ENCODE data around the gene NAV3.
A peak's percentile ranks its signal among the peaks of the same experiment; 100 is the strongest.

NAV3 gene

GRCh38 chr12:78186670-78187069 lies 356.0 kb downstream of the NAV3 start:
- no peak overlapping the region for H2BK5ac ChIP-seq (ENCODE audit: low read length)
- no peak overlapping the region for H2BK15ac ChIP-seq (replicated peaks; ENCODE audit: low read depth)
- H3K27ac ChIP-seq (ENCODE audit: low read depth, low read length) = no peak overlapping the region
- H3K4ac ChIP-seq (ENCODE audit: low read depth, low read length) = no peak overlapping the region
- no peak overlapping the region for H2AK5ac ChIP-seq (ENCODE audit: low read length)
- H3K79me1 ChIP-seq (ENCODE audit: low read length) = no peaks in the 10 kb centered on the region
- no peak overlapping the region for H3K4me2 ChIP-seq (ENCODE audit: low read length)
- H4K8ac ChIP-seq (ENCODE audit: low read depth, low read length) = no peak overlapping the region
- H3K18ac ChIP-seq (ENCODE audit: low read length) = no peak overlapping the region
- no peaks in the 10 kb centered on the region for H3K27me3 ChIP-seq (ENCODE audit: insufficient read depth, low read length, poor library complexity)
- no peaks in the 10 kb centered on the region for H3K36me3 ChIP-seq (ENCODE audit: control insufficient read depth, insufficient read depth, low read length)
- no peak overlapping the region for H3K9ac ChIP-seq (ENCODE audit: low read length)
- no peaks in the 10 kb centered on the region for H3K79me2 ChIP-seq (ENCODE audit: control insufficient read depth, insufficient read depth, low read length)
- no peaks in the 10 kb centered on the region for H3K4me1 ChIP-seq (ENCODE audit: control insufficient read depth, low read depth, low read length)
- peak; percentile 4 for DNase-seq
- H3K23ac ChIP-seq (ENCODE audit: low read length) = no peak overlapping the region
- no peak overlapping the region for H3K4me3 ChIP-seq (ENCODE audit: low read length)
- H2BK120ac ChIP-seq (ENCODE audit: low read depth, low read length) = no peak overlapping the region
- no peak overlapping the region for H4K5ac ChIP-seq (ENCODE audit: low read length)
- no CpG with 5 or more reads among the region's 1 CpG for WGBS (ENCODE audit: extremely low coverage, insufficient coverage, low lambda C conversion rate)
- no peak overlapping the region for H3K56ac ChIP-seq (ENCODE audit: low read length)

- peak; percentile 3 for DNase-seq
- no CpG with 5 or more reads among the region's 2 CpGs for WGBS (ENCODE audit: extremely low coverage, insufficient coverage, low lambda C conversion rate)
- H3K36me3 ChIP-seq (ENCODE audit: control insufficient read depth, insufficient read depth, low read length) = no peaks in the 10 kb centered on the region
These were observed 357.0 kb downstream of the NAV3 start for GRCh38 chr12:78187741-78188140.

GRCh38 chr12:78189656-78190055 lies 359.0 kb downstream of the NAV3 start:
- no peak overlapping the region for H2BK120ac ChIP-seq (ENCODE audit: low read depth, low read length)
- H4K8ac ChIP-seq (ENCODE audit: low read depth, low read length) = no peak overlapping the region
- no peak overlapping the region for H3K4me2 ChIP-seq (ENCODE audit: low read length)
- H3K36me3 ChIP-seq (ENCODE audit: control insufficient read depth, insufficient read depth, low read length) = no peaks in the 10 kb centered on the region
- DNase-seq = no peak
- no peaks in the 10 kb centered on the region for H3K79me2 ChIP-seq (ENCODE audit: control insufficient read depth, insufficient read depth, low read length)
- no peak overlapping the region for H3K56ac ChIP-seq (ENCODE audit: low read length)
- H3K18ac ChIP-seq (ENCODE audit: low read length) = no peak overlapping the region
- no peak overlapping the region for H2BK15ac ChIP-seq (replicated peaks; ENCODE audit: low read depth)
- no peak overlapping the region for H3K27ac ChIP-seq (ENCODE audit: low read depth, low read length)
- H4K5ac ChIP-seq (ENCODE audit: low read length) = no peak overlapping the region
- no peak overlapping the region for H3K4ac ChIP-seq (ENCODE audit: low read depth, low read length)
- WGBS (ENCODE audit: extremely low coverage, insufficient coverage, low lambda C conversion rate) = no CpG with 5 or more reads among the region's 2 CpGs
- H2BK5ac ChIP-seq (ENCODE audit: low read length) = no peak overlapping the region
- H3K27me3 ChIP-seq (ENCODE audit: insufficient read depth, low read length, poor library complexity) = no peaks in the 10 kb centered on the region
- H2AK5ac ChIP-seq (ENCODE audit: low read length) = no peak overlapping the region
- H3K23ac ChIP-seq (ENCODE audit: low read length) = no peak overlapping the region
- no peak overlapping the region for H3K9ac ChIP-seq (ENCODE audit: low read length)
- no peak overlapping the region for H3K4me3 ChIP-seq (ENCODE audit: low read length)
- H3K79me1 ChIP-seq (ENCODE audit: low read length) = no peaks in the 10 kb centered on the region
- H3K4me1 ChIP-seq (ENCODE audit: control insufficient read depth, low read depth, low read length) = no peaks in the 10 kb centered on the region

More at GRCh38 chr12:78187741-78188140, 357.0 kb downstream of the NAV3 start:
- no peak overlapping the region for H3K18ac ChIP-seq (ENCODE audit: low read length)
- H2BK15ac ChIP-seq (replicated peaks; ENCODE audit: low read depth) = no peak overlapping the region
- no peak overlapping the region for H3K23ac ChIP-seq (ENCODE audit: low read length)
- H2AK5ac ChIP-seq (ENCODE audit: low read length) = no peak overlapping the region
- no peaks in the 10 kb centered on the region for H3K79me2 ChIP-seq (ENCODE audit: control insufficient read depth, insufficient read depth, low read length)
- H3K9ac ChIP-seq (ENCODE audit: low read length) = no peak overlapping the region
- H3K4me3 ChIP-seq (ENCODE audit: low read length) = no peak overlapping the region
- H3K4me1 ChIP-seq (ENCODE audit: control insufficient read depth, low read depth, low read length) = no peaks in the 10 kb centered on the region
- no peaks in the 10 kb centered on the region for H3K79me1 ChIP-seq (ENCODE audit: low read length)
- H3K4me2 ChIP-seq (ENCODE audit: low read length) = no peak overlapping the region
- H2BK5ac ChIP-seq (ENCODE audit: low read length) = no peak overlapping the region
- H3K27me3 ChIP-seq (ENCODE audit: insufficient read depth, low read length, poor library complexity) = no peaks in the 10 kb centered on the region
- H3K27ac ChIP-seq (ENCODE audit: low read depth, low read length) = no peak overlapping the region
- H3K4ac ChIP-seq (ENCODE audit: low read depth, low read length) = no peak overlapping the region
- no peak overlapping the region for H2BK120ac ChIP-seq (ENCODE audit: low read depth, low read length)
- H4K5ac ChIP-seq (ENCODE audit: low read length) = no peak overlapping the region
- H4K8ac ChIP-seq (ENCODE audit: low read depth, low read length) = no peak overlapping the region
- H3K56ac ChIP-seq (ENCODE audit: low read length) = no peak overlapping the region

- no peak overlapping the region for H2BK5ac ChIP-seq (ENCODE audit: low read length)
- H3K4me1 ChIP-seq (ENCODE audit: control insufficient read depth, low read depth, low read length) = no peaks in the 10 kb centered on the region
- H3K56ac ChIP-seq (ENCODE audit: low read length) = no peak overlapping the region
- H3K79me2 ChIP-seq (ENCODE audit: control insufficient read depth, insufficient read depth, low read length) = no peaks in the 10 kb centered on the region
- no peaks in the 10 kb centered on the region for H3K36me3 ChIP-seq (ENCODE audit: control insufficient read depth, insufficient read depth, low read length)
- H3K79me1 ChIP-seq (ENCODE audit: low read length) = no peaks in the 10 kb centered on the region
- no peak for DNase-seq
- no peak overlapping the region for H3K27ac ChIP-seq (ENCODE audit: low read depth, low read length)
- H3K4me3 ChIP-seq (ENCODE audit: low read length) = no peak overlapping the region
- H3K9ac ChIP-seq (ENCODE audit: low read length) = no peak overlapping the region
- no peak overlapping the region for H2AK5ac ChIP-seq (ENCODE audit: low read length)
- H3K27me3 ChIP-seq (ENCODE audit: insufficient read depth, low read length, poor library complexity) = no peaks in the 10 kb centered on the region
- H3K23ac ChIP-seq (ENCODE audit: low read length) = no peak overlapping the region
- H4K5ac ChIP-seq (ENCODE audit: low read length) = no peak overlapping the region
- H2BK15ac ChIP-seq (replicated peaks; ENCODE audit: low read depth) = no peak overlapping the region
- no peak overlapping the region for H4K8ac ChIP-seq (ENCODE audit: low read depth, low read length)
- no peak overlapping the region for H3K18ac ChIP-seq (ENCODE audit: low read length)
- no peak overlapping the region for H2BK120ac ChIP-seq (ENCODE audit: low read depth, low read length)
- no peak overlapping the region for H3K4ac ChIP-seq (ENCODE audit: low read depth, low read length)
- WGBS (ENCODE audit: extremely low coverage, insufficient coverage, low lambda C conversion rate) = 100% methylated on average over 1 of the region's 1 CpG
- H3K4me2 ChIP-seq (ENCODE audit: low read length) = no peak overlapping the region
These were observed 360.9 kb downstream of the NAV3 start for GRCh38 chr12:78191611-78192010.

DNA sequence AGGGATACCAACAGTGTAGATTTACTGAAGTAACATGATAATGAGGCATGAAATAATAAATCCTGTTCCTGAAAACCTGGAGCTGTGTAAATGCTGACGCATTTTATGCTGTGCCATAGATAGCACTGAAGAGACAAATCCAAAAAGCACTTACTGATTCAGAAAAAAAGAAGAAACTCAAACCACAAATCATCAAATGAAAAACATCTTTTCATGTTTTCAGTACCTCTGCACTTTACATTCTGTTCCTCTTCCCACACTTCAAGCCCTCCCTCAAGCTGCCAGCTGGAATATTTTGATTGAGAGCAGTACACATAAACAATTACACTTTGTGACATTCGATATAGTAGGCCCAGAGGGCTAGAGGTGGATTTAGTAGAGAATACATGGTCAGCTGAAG lies 362.3 kb downstream of the NAV3 start:
- Histone ChIP-seq H3K4ac (ENCODE audit: low read depth, low read length) (no peak overlapping the region), H4K8ac (ENCODE audit: low read depth, low read length) (no peak overlapping the region)

GRCh38 chr12:78194448-78194847 lies 363.8 kb downstream of the NAV3 start:
- Histone ChIP-seq H3K9ac (ENCODE audit: low read length) (no peak overlapping the region), H3K56ac (ENCODE audit: low read length) (no peak overlapping the region), H4K5ac (ENCODE audit: low read length) (no peak overlapping the region), H3K79me2 (ENCODE audit: control insufficient read depth, insufficient read depth, low read length) (no peaks in the 10 kb centered on the region), H3K4ac (ENCODE audit: low read depth, low read length) (no peak overlapping the region), H3K4me1 (ENCODE audit: control insufficient read depth, low read depth, low read length) (no peaks in the 10 kb centered on the region), H3K23ac (ENCODE audit: low read length) (no peak overlapping the region), H3K27ac (ENCODE audit: low read depth, low read length) (no peak overlapping the region), H3K4me2 (ENCODE audit: low read length) (no peak overlapping the region), H2BK5ac (ENCODE audit: low read length) (no peak overlapping the region), H2BK15ac (replicated peaks; ENCODE audit: low read depth) (no peak overlapping the region), H4K8ac (ENCODE audit: low read depth, low read length) (no peak overlapping the region), H3K18ac (ENCODE audit: low read length) (no peak overlapping the region), H3K27me3 (ENCODE audit: insufficient read depth, low read length, poor library complexity) (no peaks in the 10 kb centered on the region), H2BK120ac (ENCODE audit: low read depth, low read length) (no peak overlapping the region), H2AK5ac (ENCODE audit: low read length) (no peak overlapping the region), H3K79me1 (ENCODE audit: low read length) (no peaks in the 10 kb centered on the region), H3K4me3 (ENCODE audit: low read length) (no peak overlapping the region), H3K36me3 (ENCODE audit: control insufficient read depth, insufficient read depth, low read length) (no peaks in the 10 kb centered on the region)
- DNase-seq = no peak
- no CpG with 5 or more reads among the region's 3 CpGs for WGBS (ENCODE audit: extremely low coverage, insufficient coverage, low lambda C conversion rate)

More for the DNA sequence above, 362.3 kb downstream of the NAV3 start:
- no peak overlapping the region for H2AK5ac ChIP-seq (ENCODE audit: low read length)
- H3K4me1 ChIP-seq (ENCODE audit: control insufficient read depth, low read depth, low read length) = no peaks in the 10 kb centered on the region
- no peak for DNase-seq
- no peak overlapping the region for H3K23ac ChIP-seq (ENCODE audit: low read length)
- H3K4me2 ChIP-seq (ENCODE audit: low read length) = no peak overlapping the region
- no peak overlapping the region for H3K27ac ChIP-seq (ENCODE audit: low read depth, low read length)
- H2BK15ac ChIP-seq (replicated peaks; ENCODE audit: low read depth) = no peak overlapping the region
- no peak overlapping the region for H4K5ac ChIP-seq (ENCODE audit: low read length)
- no peak overlapping the region for H3K9ac ChIP-seq (ENCODE audit: low read length)
- no peaks in the 10 kb centered on the region for H3K27me3 ChIP-seq (ENCODE audit: insufficient read depth, low read length, poor library complexity)
- no peak overlapping the region for H2BK5ac ChIP-seq (ENCODE audit: low read length)
- H3K56ac ChIP-seq (ENCODE audit: low read length) = no peak overlapping the region
- no peak overlapping the region for H2BK120ac ChIP-seq (ENCODE audit: low read depth, low read length)
- H3K79me1 ChIP-seq (ENCODE audit: low read length) = no peaks in the 10 kb centered on the region
- no peaks in the 10 kb centered on the region for H3K79me2 ChIP-seq (ENCODE audit: control insufficient read depth, insufficient read depth, low read length)
- H3K36me3 ChIP-seq (ENCODE audit: control insufficient read depth, insufficient read depth, low read length) = no peaks in the 10 kb centered on the region
- H3K18ac ChIP-seq (ENCODE audit: low read length) = no peak overlapping the region
- no CpG with 5 or more reads among the region's 2 CpGs for WGBS (ENCODE audit: extremely low coverage, insufficient coverage, low lambda C conversion rate)
- no peak overlapping the region for H3K4me3 ChIP-seq (ENCODE audit: low read length)

Data from mesendoderm (in vitro differentiated cells).